22Rv1 (cell line): ENCODE data around the gene CEP43.

Experiments used
- ZFX ChIP-seq: fragments of 450-650 bp; IDR thresholded peaks from 2 replicates; pipeline ENCODE4 v1.6.1; 2017; ENCODE audit warnings: antibody characterized with exemption, borderline replicate concordance
- TF ChIP-seq, protein P1 (sequence below): fragments of 450-650 bp; IDR thresholded peaks from 2 replicates; pipeline ENCODE4 v1.5.1; 2017; ENCODE audit warnings: mild to moderate bottlenecking

DNA sequence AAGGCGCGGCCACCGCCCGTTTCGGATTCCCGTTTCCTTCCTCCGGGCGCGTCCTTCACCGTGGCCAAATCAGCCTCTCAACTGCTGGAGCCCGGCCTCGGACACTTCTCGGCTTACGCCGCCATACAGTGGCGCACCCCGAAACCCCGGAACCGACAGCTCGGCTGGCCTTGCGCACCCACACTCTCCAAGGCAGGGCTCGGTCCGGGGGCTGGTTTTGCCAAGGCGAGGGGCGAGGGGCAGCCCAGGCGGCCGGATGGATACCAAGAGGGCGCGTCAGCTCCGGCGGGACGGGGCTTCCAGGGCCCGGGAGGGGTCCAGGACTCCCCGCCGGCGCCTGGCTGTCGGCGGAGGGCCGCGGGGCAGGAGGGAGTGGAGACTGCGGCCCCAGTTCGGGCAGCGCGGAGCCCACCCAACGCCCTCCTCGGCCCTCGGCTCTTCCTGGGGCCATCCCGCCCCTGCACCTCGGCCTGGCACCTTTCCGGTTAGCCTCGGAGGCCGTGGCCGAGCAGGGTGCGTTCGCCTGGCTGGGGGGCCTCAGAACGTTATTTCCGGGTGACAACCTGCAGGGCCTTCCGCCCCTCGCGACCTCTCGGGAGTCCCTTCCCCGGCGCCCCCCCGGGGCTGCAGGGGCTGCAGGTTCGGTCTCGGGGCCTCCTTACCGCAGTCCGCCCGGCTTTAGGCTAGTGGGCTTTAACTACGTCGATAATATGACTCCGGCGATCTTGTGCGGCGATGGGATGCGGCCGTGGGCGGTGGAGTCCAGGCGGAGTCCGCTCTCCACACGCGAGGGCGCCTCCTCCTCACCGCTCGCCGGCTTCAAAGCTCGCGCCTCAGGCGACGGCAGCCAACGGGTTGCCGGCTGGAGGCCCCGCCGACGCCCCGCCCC is 697 bp upstream of the CEP43 start:
- TF ChIP-seq, protein P1, sequence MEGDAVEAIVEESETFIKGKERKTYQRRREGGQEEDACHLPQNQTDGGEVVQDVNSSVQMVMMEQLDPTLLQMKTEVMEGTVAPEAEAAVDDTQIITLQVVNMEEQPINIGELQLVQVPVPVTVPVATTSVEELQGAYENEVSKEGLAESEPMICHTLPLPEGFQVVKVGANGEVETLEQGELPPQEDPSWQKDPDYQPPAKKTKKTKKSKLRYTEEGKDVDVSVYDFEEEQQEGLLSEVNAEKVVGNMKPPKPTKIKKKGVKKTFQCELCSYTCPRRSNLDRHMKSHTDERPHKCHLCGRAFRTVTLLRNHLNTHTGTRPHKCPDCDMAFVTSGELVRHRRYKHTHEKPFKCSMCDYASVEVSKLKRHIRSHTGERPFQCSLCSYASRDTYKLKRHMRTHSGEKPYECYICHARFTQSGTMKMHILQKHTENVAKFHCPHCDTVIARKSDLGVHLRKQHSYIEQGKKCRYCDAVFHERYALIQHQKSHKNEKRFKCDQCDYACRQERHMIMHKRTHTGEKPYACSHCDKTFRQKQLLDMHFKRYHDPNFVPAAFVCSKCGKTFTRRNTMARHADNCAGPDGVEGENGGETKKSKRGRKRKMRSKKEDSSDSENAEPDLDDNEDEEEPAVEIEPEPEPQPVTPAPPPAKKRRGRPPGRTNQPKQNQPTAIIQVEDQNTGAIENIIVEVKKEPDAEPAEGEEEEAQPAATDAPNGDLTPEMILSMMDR = no peak
- no peak for TF ChIP-seq ZFX
